GM12865 (cell line): ENCODE results near the gene HSPA9.

ENCODE experiments used
- DNase-seq: peaks from one replicate; pipeline ENCODE4 v3.0.0; 2010; ENCODE audit warnings: low read depth
- H3K4me3 ChIP-seq: 2 replicates; pipeline ENCODE4 v1.5.1; 2011; ENCODE audit warnings: mild to moderate bottlenecking, low read depth, low read length, control low read depth
- CTCF ChIP-seq: IDR thresholded peaks from 2 replicates; pipeline ENCODE4 v1.5.1; 2011; ENCODE audit warnings: low read length, control low read depth, low read depth, inconsistent platforms; ENCODE audit not compliant: insufficient read depth; ENCODE audit errors: missing control alignments

Gene HSPA9

GRCh38 chr5:138541511-138542179 lies 33.6 kb downstream of the HSPA9 start:
- peak overlapping the region; percentile 65 for H3K4me3 ChIP-seq
- TF ChIP-seq CTCF = no peak
- DNase-seq = no peak

GRCh38 chr5:138539791-138540190 lies 35.4 kb downstream of the HSPA9 start:
- DNase-seq = no peak
- no peak overlapping the region for H3K4me3 ChIP-seq
- TF ChIP-seq CTCF = no peak

- DNase-seq = no peak
- H3K4me3 ChIP-seq = no peak overlapping the region
- TF ChIP-seq CTCF = no peak
These were observed 36.1 kb downstream of the HSPA9 start for GRCh38 chr5:138538943-138539627.

- TF ChIP-seq CTCF = peak; percentile 32
- no peak for DNase-seq
- no peak overlapping the region for H3K4me3 ChIP-seq
These were observed 38.4 kb downstream of the HSPA9 start for GRCh38 chr5:138536665-138537315.

- no peak for DNase-seq
- TF ChIP-seq CTCF = no peak
- no peak overlapping the region for H3K4me3 ChIP-seq
These were observed 39.0 kb downstream of the HSPA9 start for GRCh38 chr5:138536215-138536614.

GRCh38 chr5:138533973-138534941 lies 40.9 kb downstream of the HSPA9 start:
- TF ChIP-seq CTCF = no peak
- H3K4me3 ChIP-seq = no peak overlapping the region
- DNase-seq = no peak
